ENCODE measurements around the gene C11orf68.
"Not testable (repeated sequence)": the region's sequence is repeated elsewhere in the genome, so short reads cannot be mapped to it uniquely, and the experiment has no call there.

C11orf68 gene

GRCh38 chr11:65918211-65919140 is at the start of gene C11orf68:
Gene C11orf68 (minus strand): TSS chr11:65919062. CDS start chr11:65919031, 31 bp downstream.
- DNase-seq, result no peak

- DNase-seq, result no peak
Observed at GRCh38 chr11:65967329-65967934, 48.6 kb upstream of the C11orf68 start.

GRCh38 chr11:65965986-65966762 is 47.3 kb upstream of the C11orf68 start:
- no peak for DNase-seq

- no peak for DNase-seq
Observed at GRCh38 chr11:65964906-65965305, 46.0 kb upstream of the C11orf68 start.

GRCh38 chr11:65962141-65962564 is 43.3 kb upstream of the C11orf68 start:
- no peak for DNase-seq

GRCh38 chr11:65961267-65962140 is 42.6 kb upstream of the C11orf68 start, which contains the start of gene SART1:
Gene SART1 (plus strand): TSS chr11:65961734. CDS start chr11:65961781, 47 bp downstream.
- DNase-seq, result peak; percentile 95

GRCh38 chr11:65960824-65961266 is 42.0 kb upstream of the C11orf68 start:
- no peak for DNase-seq

GRCh38 chr11:65958774-65959420 is 40.0 kb upstream of the C11orf68 start:
- DNase-seq, result no peak

- DNase-seq, result no peak
Observed at GRCh38 chr11:65958291-65958690, 39.4 kb upstream of the C11orf68 start.

- DNase-seq, result no peak
Observed at GRCh38 chr11:65954771-65955170, 35.9 kb upstream of the C11orf68 start.

GRCh38 chr11:65953471-65953870 is 34.6 kb upstream of the C11orf68 start:
- no peak for DNase-seq

- no peak for DNase-seq
Observed at GRCh38 chr11:65952052-65952521, 33.2 kb upstream of the C11orf68 start.

GRCh38 chr11:65951641-65952040 is 32.8 kb upstream of the C11orf68 start:
- not testable (repeated sequence) for DNase-seq

GRCh38 chr11:65950711-65951110 is 31.8 kb upstream of the C11orf68 start:
- not testable (repeated sequence) for DNase-seq

- DNase-seq, result no peak
Observed at GRCh38 chr11:65947603-65948125, 28.8 kb upstream of the C11orf68 start.

GRCh38 chr11:65947133-65947532 is 28.3 kb upstream of the C11orf68 start:
- DNase-seq, result no peak

- no peak for DNase-seq
Observed at GRCh38 chr11:65946655-65947054, 27.8 kb upstream of the C11orf68 start.

- no peak for DNase-seq
Observed at GRCh38 chr11:65945941-65946558, 27.2 kb upstream of the C11orf68 start.

GRCh38 chr11:65945430-65945911 is 26.6 kb upstream of the C11orf68 start, which contains the start of gene TSGA10IP:
Gene TSGA10IP (plus strand): TSS chr11:65945480. CDS start chr11:65945676, 196 bp downstream.
- DNase-seq, result no peak

- no peak for DNase-seq
Observed at GRCh38 chr11:65944767-65945166, 25.9 kb upstream of the C11orf68 start.
